ENCODE results near the gene RNF5. TPM values are rescaled to one million over a fixed set of nuclear protein-coding genes. Genes with fewer than 3 reads are reported as not detected.

Gene RNF5, protein sequence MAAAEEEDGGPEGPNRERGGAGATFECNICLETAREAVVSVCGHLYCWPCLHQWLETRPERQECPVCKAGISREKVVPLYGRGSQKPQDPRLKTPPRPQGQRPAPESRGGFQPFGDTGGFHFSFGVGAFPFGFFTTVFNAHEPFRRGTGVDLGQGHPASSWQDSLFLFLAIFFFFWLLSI
- 35.4 to 47.6 TPM (median 45.6 TPM) in 5 replicates for total RNA-seq (2022; extraction: Qiagen RNA extraction)

GRCh38 chr6:32177788-32178546 is at the start of gene RNF5:
RNF5 (plus strand) TSS chr6:32178405; CDS start chr6:32178512, 107 bp downstream.

DNA sequence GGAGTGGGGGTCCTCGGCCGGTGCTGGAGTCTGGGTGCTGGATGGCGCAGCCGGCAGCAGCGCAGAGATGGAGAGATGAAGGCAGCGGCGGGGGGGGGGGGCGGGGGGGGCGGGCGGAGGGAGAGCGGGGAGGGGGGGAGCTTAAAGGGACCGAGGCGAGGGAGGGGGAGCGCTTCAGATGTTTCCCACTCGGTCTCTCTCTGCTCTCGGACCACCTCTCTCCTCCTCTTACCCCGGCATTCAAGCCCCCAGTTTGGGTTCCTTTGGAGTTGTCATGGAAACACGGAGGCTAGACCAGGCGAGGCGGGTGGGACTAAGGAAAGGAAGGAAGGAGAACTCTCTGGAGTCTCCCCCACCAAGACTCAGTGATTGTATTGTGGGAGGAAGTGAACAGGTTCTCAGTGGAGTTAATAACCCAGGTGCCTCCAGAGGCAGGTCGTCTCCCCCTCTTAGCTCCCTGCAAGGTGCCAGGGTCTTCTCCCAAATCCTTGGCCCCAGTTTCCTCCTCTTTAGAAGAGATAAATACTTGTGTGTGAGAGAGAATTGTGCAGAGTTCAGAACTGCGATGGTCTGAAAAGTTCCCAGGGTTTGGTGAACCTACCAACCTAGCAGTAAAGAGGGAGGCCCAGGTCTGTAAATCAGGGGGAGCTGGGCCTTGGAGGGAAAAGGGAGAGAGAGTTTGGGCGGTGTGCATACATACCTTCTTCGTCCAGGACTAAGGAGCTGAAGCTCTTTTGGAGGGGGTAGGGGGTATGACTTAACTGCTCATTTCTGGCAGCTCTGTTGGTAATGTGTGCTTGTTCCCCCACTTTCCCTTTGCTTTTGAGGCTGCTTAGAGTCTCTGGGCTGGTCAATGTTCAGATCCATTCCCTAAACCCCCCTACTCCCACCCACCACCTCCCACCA is 26.1 kb upstream of the RNF5 start, which contains the start of gene PRRT1:
TSS of gene PRRT1 (minus strand) at position 77 of the 906 bp plus-strand sequence. CDS start 112 bp downstream, outside the sequence.

DNA sequence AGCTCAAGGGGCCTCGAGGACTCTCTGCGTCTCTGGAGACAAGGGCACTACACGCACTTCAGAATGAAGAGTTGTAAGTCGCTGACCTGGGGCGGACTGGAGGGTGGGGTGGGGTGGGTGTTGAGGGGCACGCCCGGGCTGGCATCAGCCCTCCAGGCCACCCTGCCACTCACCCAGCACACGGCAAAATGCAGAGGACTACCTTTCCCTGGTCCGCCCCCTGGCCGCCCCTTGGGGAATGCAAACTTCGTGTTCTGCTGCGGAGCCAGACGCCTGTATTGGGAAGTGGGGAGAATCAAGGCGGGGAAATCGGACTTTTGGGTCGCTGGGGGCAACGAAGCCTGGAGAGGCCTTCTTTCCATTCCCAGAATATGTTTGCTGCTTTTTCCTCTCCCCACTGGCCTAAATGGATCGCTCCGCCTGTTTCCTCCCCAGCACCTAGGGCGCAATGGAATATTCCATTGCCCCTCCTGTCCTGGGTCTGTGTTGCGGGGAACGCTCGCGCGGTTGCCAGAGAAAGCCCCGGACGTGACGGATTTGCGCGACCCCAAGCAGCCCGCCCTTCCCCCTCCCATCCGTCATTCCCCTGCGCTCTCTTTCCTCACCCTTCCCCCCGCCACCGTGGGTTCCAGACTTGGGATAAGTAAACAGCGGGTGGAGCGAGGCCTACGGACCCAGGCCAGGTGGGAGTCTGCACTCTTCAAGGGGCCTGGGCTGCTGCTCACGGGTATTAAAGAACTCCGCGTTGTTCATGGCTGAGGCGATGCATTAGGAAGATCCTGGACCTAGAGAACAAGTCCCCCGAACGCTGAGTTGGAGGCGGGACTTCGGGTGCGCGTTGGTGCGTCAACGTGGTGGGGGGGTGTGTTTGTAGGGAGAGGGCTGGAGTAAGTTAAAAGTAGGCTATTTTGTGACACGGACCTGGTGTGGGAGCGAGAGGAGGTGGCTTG is 24.4 kb upstream of the RNF5 start, which contains the start of gene PPT2:
TSS of gene PPT2 (plus strand) at position 578 of the 950 bp plus-strand sequence. CDS start 454 bp downstream, outside the sequence.

DNA sequence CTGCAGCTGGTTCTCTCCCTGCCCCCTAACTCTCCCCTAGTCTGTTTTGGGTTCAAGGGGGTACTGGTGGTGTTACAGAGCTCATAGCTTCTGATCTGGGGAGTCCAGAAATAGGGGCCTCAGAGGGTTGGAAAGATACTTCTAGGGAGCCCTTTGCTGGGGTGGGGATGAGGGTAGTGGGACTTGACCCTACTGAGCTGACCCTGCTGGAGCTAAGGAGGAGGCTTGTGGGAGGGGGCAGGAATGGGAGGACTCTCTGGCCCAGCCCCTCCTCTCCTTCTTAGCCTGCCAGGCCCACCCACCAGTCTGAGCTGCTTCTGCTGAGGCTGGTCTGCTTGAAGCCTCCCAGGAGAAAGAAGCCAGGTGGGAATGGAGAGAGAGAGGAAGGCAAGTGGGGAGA is 13.9 kb upstream of the RNF5 start, which contains the start of gene EGFL8:
TSS of gene EGFL8 (plus strand) at position 301 of the 400 bp plus-strand sequence. CDS start 1,571 bp downstream, outside the sequence.

DNA sequence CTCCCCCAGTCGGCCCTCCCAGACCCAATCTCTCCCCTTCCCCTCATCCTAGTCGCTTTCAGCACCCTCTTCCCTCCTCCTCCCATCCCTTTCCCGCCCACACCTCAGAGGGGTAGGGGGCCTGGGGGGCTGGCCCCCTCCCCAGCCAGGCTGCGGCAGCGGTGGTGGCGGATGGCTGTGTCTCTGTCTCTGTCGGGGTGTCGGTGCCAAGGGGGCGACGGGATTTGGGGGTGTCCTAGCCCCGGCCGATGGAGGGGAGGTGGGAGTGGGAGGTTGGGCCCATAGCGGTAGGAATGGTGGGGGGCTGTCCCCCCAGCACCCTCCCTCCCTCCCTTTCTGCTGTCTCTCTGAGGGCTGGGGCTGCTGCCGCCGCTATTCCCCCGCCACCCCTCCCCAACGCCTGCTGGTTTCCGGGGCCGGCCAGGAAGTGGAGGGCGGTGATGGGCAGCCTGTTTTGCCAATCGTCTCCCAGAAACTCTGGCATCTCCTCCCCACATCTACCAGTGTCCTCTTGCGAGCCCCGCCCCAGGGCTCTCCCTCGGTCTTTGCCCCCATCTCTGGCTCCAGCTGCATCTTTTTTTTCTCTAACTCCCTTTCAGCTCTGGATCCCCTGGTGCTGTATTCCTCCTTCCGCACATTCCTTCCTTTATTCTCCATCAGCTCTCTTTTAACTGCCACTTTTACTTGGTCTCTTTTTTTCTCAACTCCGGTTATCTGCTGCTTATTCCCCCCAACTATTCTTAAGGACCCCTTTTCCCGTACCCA is 2.3 kb upstream of the RNF5 start, which contains the start of gene AGPAT1:
TSS of gene AGPAT1 (minus strand) at position 374 of the 765 bp plus-strand sequence. CDS start 4,588 bp downstream, outside the sequence.

GRCh38 chr6:32184084-32184640 is 6.0 kb downstream of the RNF5 start, which contains the start of gene AGER:
AGER (minus strand) TSS chr6:32184253; CDS start chr6:32184222, 31 bp downstream.

GRCh38 chr6:32190054-32190851 is 12.0 kb downstream of the RNF5 start, which contains the start of gene PBX2:
PBX2 (minus strand) TSS chr6:32190202; CDS start chr6:32189915, 287 bp downstream.

DNA sequence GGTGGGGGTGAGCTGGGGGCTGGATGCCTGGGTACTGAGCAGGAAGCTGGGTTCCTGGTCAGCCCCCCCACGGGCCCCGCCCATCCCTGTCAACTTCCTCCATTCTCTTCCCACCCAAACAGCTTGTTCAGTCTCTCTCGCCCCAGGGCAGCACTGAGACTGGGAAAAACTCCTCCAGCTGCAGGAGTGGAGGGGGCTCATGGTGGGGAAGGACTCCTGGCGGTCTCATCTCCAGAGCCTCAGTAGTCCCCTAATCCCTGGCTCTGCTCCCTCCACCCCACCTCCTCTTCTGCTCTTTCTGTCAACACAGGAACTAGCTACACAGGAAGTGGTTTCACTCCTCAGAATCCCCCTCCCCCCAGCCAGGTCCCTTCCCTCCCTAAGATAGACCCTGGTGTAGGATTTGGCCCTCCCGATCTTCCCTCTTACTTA is 14.4 kb downstream of the RNF5 start, which contains the start of gene GPSM3:
TSS of gene GPSM3 (minus strand) at position 36 of the 432 bp plus-strand sequence. CDS start 130 bp downstream, outside the sequence.

DNA sequence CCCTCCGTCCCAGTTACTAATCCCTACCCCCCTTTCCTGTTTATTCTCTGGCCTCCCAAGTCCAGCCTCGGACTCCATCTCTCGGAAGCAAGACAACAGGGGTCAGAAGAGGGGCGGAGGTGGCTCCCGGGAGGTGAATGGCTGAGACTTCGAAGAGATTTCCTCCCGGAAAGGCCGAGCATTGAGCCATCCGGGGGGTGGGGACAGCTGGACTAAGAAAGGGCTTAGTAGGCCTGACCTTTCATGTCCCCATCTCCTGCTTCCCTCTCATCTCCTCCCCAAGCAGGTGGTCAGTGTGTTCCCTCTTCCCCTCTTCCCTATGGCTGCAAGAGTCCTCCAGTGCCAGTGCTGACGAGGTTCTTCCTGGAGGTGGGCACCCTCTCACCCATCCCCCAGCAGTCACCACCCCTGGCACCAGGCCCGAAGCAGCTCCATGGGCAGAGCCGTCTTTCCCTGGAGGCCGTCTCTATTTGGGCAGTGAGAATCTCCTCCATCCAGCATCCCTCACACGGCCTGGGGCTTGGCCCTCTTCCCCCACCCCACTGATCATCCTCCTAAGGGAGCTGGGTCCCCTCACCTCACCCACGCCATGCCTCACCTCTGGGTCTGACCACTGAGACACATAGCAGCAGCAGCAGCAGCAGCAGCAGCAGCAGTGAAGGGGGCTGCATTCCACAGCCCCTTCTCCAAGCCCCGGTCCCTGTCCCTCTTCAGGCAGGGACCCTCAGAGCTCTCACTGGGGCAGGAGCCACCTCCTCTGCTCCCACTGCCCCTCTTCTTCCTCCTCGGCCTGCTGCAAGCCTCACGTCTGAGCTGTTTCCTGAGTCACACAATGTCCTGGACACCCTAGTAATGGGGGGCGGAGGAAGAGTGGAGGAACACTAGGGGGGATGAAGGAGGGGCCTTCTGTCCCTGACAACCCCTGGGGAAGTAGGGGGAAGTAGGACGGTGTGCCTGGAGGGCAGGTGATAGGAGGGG is 45.3 kb downstream of the RNF5 start, which contains the start of gene NOTCH4:
TSS of gene NOTCH4 (minus strand) at position 810 of the 978 bp plus-strand sequence. CDS start at position 671, 139 bp downstream.

Other genes with a start within 250 kb of the RNF5 start
- gene CFB, start 232.3 kb upstream of the RNF5 start, total RNA-seq (2022; extraction: Qiagen RNA extraction): 1.9 to 2.3 TPM (median 2.0 TPM) in 5 replicates
- 76.0 to 93.4 TPM (median 77.7 TPM) in 5 replicates for gene NELFE, start 219.4 kb upstream of the RNF5 start, total RNA-seq (2022; extraction: Qiagen RNA extraction)
- 19.7 to 26.3 TPM (median 23.2 TPM) in 5 replicates for gene SKIC2, start 219.2 kb upstream of the RNF5 start, total RNA-seq (2022; extraction: Qiagen RNA extraction)
- gene DXO, start 206.3 kb upstream of the RNF5 start, total RNA-seq (2022; extraction: Qiagen RNA extraction): 10.3 to 13.3 TPM (median 11.0 TPM) in 5 replicates
- 0.97 to 1.7 TPM (median 1.4 TPM) in 5 replicates for gene C4A, start 196.3 kb upstream of the RNF5 start, total RNA-seq (2022; extraction: Qiagen RNA extraction)
- 0.69 to 1.5 TPM (median 1.3 TPM) in 5 replicates for gene C4B, start 163.6 kb upstream of the RNF5 start, total RNA-seq (2022; extraction: Qiagen RNA extraction)
- not detected in 5 replicates for gene CYP21A2, start 140.0 kb upstream of the RNF5 start, total RNA-seq (2022; extraction: Qiagen RNA extraction)
- gene TNXB, start 69.1 kb upstream of the RNF5 start, total RNA-seq (2022; extraction: Qiagen RNA extraction): 0.32 to 0.76 TPM (median 0.50 TPM) in 5 replicates
- gene ATF6B, start 50.2 kb upstream of the RNF5 start, total RNA-seq (2022; extraction: Qiagen RNA extraction): 26.5 to 36.2 TPM (median 33.1 TPM) in 5 replicates
- 6.1 to 9.0 TPM (median 7.2 TPM) in 5 replicates for gene FKBPL, start 48.1 kb upstream of the RNF5 start, total RNA-seq (2022; extraction: Qiagen RNA extraction)
- gene PRRT1, start 26.5 kb upstream of the RNF5 start, total RNA-seq (2022; extraction: Qiagen RNA extraction): 0.33 to 1.5 TPM (median 0.63 TPM) in 5 replicates
- gene PPT2, start 24.3 kb upstream of the RNF5 start, total RNA-seq (2022; extraction: Qiagen RNA extraction): 7.4 to 9.2 TPM (median 7.7 TPM) in 5 replicates
- 0.82 to 2.3 TPM (median 1.5 TPM) in 5 replicates for gene EGFL8, start 13.8 kb upstream of the RNF5 start, total RNA-seq (2022; extraction: Qiagen RNA extraction)
- gene AGPAT1, start 2.3 kb upstream of the RNF5 start, total RNA-seq (2022; extraction: Qiagen RNA extraction): 32.4 to 41.0 TPM (median 39.0 TPM) in 5 replicates
- 1.2 to 2.0 TPM (median 1.3 TPM) in 5 replicates for gene AGER, start 5.8 kb downstream of the RNF5 start, total RNA-seq (2022; extraction: Qiagen RNA extraction)
- 13.4 to 18.6 TPM (median 16.0 TPM) in 5 replicates for gene PBX2, start 11.8 kb downstream of the RNF5 start, total RNA-seq (2022; extraction: Qiagen RNA extraction)
- gene GPSM3, start 14.2 kb downstream of the RNF5 start, total RNA-seq (2022; extraction: Qiagen RNA extraction): 0.29 to 0.50 TPM (median 0.33 TPM) in 5 replicates
- gene NOTCH4, start 45.7 kb downstream of the RNF5 start, total RNA-seq (2022; extraction: Qiagen RNA extraction): 0.81 to 1.3 TPM (median 0.86 TPM) in 5 replicates
- gene TSBP1, start 193.5 kb downstream of the RNF5 start, total RNA-seq (2022; extraction: Qiagen RNA extraction): not detected in 5 replicates
- not detected in 5 replicates for gene BTNL2, start 228.8 kb downstream of the RNF5 start, total RNA-seq (2022; extraction: Qiagen RNA extraction)

Measured in A549 treated with Mapracorat at 1 μM for 4 hours (cell line).